OCI-M1 (cell line): ENCODE measurements around the gene CORO2A.

Experiments used
- DNase-seq: peaks from one replicate; lab custom pipeline; 2025; lab: John Stamatoyannopoulos, UW

CORO2A gene

GRCh38 chr9:98192503-98193335 is at the start of gene CORO2A:
Gene CORO2A, minus strand, starts transcription at chr9:98192637. Its CDS starts 34,977 bp downstream, at chr9:98157660.
- DNase-seq = peak; percentile 87

- DNase-seq = peak; percentile 19
These were observed 49.2 kb upstream of the CORO2A start for GRCh38 chr9:98241357-98242300.

DNA sequence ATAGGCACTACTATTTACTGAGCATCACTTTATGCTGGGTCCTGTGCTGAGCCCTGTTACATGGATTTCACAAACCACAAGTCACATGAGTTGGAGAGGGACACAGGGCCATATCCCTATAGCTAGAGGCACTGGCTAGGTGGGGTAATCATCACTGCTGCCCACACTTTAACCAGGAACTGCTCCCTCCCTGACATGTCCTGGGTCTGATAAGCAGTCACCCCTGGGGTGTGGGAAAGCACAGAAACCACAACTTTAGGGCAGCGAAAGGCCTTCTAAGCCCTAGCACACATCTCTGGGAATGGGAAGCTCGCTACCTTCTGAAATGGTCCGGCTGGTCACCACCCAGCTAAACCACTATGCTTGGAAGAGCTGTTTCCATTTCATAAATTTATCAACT is 48.0 kb upstream of the CORO2A start:
- peak; percentile 87 for DNase-seq

- no peak for DNase-seq
These were observed 44.6 kb upstream of the CORO2A start for GRCh38 chr9:98236901-98237487.

DNA sequence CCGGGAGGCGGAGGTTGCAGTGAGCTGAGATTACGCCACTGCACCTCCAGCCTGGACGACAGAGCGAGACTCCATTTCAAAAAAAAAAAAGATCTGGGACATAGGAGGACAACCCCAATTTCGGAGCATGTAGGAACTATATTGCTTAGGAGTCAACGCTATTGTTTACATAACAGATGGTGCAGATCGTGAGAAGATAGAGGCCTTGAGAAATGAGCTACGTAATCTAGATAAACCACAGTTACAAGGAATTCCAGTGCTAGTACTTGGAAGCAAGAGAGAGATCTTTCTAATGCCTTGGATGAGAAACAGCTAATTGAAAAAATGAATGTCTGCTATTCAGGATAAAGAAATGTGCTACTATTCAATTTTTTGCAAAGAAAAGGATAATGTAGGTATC is 42.7 kb upstream of the CORO2A start:
- DNase-seq = no peak

DNA sequence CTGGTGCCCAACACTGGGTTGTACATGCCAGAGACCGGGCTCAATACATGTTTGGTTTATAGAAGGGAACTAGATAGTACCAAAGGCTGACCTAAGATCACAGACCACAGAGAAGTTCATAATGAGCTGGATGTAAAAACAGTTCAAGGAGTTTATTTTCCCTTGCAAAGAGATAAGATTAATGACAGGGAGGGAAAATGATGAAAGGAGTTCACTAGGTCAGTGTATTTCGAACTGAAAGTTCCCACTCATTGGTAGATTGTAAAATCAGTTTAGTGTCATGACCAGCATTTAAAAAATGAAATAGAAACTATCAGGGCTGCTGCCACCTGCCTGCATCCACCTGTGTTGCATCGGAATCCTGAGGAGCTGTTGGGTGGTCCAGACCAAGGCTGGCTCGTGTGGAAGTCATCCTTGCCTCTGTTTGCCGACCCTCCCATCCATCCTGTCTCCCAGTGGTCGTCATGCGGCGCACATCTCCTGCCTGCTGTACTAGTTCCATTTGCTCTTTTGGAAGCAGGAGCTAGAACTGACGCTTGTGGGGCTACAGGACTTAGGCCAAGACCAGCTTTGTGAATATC is 41.9 kb upstream of the CORO2A start:
- DNase-seq = no peak

DNA sequence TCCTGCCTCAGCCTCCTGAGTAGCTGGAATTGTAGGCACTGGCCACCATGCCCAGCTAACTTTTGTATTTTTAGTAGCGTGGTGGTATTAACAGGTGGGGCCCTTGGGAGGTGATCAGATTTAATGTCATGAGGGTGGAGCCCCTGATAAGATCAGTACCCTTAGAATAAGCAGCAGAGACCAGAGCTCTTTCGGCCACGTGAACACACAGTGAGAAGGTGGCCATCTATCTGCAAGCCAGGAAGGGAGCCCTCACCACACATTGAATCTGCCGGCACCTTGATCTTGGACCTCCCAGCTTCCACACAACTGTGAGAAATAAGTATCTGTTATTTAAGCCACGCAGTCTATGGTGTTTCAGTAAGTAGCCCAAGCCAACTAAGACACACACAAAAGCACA is 40.5 kb upstream of the CORO2A start:
- no peak for DNase-seq

DNA sequence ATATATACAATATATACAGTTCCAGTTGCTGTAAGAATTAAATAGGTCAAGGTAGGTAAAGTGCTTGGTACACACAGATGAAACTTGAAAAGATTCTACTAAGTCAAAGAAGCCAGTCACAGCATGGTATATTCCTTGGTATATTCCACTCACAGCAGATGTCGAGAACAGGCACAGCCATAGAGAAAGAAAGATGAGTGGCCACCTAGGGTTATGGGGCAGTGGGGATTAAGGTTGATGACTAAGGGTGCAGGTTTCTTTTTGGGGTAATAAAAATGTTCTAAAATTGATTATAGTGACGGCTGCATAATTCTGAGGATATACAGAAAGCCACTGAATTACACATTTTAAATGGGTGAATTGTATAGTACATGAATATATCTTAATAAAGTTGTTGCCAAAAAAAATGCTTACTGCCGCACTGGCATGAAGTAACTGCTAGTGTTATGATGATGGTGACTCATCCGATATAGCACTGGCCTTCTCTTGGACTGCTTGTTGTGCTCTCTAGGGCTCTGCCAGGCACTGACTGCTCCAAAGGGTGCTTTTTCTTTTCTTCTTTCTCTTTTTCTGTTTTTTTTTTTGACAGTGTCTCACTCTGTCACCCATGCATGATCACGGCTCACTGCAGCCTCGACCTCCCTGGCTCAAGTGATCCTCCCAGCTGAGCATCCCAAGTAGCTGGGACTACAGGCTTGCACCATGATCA is 39.5 kb upstream of the CORO2A start:
- no peak for DNase-seq

DNA sequence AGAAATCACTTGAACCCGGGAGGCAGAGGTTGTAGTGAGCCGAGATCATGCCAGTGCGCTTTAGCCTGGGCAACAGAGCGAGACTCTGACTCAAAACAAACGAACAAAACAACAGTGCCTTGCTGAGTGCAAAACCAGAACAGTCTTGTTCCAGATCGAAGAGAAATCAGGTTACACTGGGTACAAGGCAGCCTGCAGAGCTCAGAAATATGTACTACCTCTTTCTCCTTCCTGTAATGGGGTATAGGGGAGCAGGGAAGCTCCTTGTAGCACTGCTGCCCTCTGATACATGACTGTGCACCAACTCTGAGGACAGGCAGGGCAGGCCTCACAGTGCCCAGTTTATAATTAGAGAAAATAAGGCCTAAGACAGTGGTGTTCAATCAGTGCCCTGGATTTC is 38.4 kb upstream of the CORO2A start:
- no peak for DNase-seq

DNA sequence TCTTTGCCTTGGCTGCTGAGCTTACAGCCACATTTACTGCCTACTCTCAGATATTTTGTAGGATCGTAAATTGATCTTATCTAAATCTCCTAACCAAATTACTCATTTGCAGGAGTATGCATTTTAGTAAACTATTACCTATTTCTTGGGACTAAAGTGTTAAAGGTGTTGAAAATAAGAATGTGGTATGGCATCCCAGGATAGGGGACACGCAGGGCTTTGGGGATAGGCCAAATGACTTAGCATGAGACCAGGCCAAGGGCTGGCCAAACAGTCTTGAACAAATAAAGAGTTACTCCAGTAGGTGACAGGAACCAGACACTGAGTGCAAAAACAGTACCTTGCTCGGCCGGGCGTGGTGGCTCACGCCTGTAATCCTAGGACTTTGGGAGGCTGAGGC is 37.9 kb upstream of the CORO2A start:
- DNase-seq = no peak

DNA sequence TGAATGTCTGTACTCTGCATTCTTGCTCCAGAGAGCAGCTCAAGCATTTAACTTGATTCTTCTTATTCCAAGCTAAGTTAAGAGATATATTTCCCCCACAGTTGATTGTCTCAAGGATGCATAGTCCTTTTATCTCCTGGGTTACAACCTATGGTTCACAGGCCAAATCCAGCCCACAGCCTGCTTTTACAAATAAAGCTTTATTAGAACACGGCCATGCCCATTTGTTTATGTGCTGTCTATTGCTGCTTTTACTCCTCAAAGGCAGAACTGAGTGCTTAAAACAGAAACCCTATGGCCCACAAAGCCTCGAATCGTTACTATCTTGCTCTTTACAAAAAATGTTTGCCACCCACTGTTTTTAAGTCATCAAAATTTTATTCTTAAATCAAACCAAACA is 37.2 kb upstream of the CORO2A start:
- DNase-seq = no peak

GRCh38 chr9:98229090-98229395 is 36.6 kb upstream of the CORO2A start:
- DNase-seq = no peak

DNA sequence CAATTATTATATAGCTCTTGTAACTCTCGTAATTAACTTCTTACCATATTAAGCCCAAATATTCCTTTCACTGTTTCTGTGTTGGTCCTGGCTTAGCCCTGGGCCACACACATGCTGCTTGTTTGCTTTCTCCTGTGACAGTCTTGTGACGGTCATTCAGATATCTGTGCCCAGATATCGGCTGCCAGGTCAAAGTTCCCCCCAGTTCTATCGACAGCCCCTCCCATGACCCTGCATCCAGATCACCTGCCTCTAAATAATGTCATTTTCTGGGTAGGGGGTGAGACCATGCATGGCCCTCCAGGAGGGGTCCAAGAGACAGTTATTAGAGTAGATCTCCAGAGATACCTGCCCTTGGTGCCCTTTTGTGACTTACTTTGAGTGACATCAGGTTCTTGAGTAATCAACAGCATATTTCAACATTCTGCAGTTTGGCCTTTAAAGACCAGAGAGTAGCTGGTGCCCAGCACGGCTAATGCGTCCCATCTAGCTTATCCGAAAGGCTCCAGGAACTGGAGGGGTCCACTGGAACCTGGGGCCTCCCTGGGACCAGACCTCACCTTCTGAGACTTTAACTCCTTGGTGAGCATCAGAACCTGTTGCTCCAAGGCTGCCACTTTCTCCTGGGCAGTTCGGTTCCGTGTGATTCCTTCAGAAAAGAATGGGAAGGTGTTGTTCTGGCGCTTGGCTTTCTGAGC is 36.1 kb upstream of the CORO2A start:
- no peak for DNase-seq

DNA sequence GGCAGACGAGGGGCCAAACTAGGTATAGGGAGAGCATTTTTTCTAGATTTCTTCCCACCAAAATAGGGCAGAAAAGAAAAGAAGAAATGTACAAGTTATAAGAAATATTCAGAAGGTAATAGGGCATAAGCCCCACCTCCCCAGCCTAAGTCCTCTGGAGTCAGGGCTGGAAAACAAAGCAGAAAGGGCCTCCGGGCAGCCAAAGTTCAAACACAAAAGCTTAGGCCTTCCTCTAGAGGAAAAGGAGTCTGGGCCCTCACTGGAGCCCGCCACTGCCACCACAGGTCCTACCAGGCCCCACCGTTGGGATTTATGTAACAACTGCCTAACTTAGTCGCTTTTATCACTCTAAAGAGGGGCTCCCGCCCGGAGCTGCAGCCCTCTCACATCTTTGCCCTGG is 35.4 kb upstream of the CORO2A start:
- DNase-seq = no peak

DNA sequence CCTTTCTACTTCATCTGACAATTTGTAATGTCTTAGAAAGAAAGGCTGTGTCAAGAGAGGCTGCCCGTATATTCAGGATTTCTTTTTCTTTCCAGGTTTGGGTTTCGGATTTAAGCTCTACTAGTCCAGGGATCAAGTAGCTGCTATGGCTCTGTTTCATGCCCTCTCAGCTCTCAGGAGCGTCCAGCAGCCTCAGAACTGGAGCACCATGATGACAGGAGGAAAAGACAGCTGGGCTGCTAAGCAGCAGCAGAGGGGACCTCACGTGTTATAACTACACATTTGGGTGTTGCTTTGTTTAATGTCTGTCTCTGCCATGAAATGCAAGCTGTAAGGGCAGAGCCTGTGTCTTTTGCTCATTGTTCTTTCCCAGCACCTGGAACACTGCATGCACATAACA is 34.5 kb upstream of the CORO2A start:
- no peak for DNase-seq

DNA sequence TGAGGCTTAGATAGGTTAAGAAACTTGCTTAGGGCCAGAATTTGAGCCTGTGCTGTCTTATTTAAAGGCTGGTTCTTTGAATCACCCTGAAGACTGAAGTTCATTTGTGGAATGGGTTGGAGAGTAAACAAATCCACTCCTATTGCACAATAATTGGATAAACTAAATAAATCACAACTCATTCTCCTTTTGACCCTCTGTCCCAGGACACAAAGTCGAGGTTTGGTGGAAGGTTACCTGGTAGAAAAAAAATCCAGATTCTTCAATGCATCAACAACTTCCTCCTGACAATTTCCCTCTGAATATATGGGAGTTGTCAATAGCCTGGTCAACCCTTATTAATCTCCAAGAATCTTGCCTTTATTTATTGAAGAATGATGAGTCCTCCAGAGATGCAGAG is 34.1 kb upstream of the CORO2A start:
- DNase-seq = no peak

DNA sequence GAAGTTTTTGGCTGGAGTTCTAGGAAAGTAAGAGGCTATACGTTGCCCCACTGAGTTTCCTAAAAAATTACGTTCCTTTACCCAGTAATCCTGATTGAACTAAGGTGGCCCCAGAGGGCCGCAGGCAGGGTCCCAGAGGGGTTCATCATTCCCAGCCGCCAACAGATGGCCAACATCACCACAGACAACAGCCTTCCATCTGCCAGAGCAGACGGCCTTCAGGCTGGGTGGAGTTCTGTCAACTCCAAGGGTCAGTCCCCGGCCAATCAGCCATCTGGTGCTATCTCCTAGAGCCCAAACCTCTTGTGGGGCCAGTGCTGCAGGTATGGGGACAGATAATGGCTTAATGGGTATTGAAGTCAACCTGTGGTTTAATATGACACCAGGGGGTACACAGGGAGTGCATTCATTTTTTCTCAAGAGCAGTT is 32.6 kb upstream of the CORO2A start:
- DNase-seq = no peak

GRCh38 chr9:98222885-98223691 is 30.7 kb upstream of the CORO2A start:
- no peak for DNase-seq

DNA sequence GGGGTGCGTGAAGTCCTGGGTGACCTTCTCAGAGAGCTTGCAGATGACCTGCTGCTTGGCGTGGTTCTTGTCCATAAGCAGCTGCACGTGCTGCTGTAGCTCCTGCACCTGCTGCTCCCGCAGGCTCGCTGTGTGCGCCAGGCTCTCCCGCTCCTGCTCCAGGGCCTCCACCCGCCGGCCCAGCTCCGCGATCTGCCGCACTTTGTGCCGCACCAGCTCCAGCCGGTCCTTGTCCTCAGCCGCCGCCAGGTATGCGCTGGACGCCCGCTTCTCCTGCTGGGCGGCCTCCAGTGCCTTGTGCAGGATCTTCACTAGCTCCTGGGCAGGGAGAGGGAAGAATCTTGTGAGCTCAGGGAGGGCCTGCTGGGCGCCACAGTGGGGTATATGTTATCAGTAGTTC is 28.5 kb upstream of the CORO2A start:
- DNase-seq = no peak

DNA sequence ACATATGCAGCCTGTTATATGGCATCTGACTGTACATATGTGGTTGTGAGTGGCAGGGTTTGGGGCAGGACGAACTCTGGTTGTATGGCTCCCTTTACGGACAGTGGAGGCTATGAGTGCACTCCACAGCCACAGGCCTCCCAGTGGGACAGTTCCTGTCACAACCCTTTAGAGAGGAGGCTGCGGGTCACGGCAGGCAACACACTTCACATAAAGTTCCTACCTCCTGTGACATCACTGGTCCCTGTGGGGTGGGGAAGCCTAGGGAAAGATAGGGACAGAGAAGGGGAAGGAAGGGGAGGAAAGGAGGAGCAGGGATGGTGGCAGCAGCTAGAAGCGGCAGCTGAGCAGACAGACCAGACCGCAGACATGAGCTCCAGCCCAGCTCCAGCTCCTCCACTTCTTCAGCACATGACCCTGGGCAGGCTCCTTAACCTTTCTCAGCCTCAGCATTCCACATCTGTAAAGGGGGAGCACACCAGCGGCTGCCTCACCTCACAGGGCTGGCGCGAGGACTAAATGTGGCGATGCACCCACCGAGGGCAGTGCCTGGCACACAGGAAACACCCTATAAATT is 27.4 kb upstream of the CORO2A start:
- DNase-seq = no peak
